PFSK-1 (cell line): ENCODE results near the gene WDR4.

Experiments used
- FOXP2 ChIP-seq: optimal IDR thresholded peaks from 2 replicates; pipeline ENCODE3; 2011; ENCODE audit warnings: borderline replicate concordance, control low read depth, inconsistent platforms; ENCODE audit not compliant: insufficient read depth; ENCODE audit errors: extremely low read length, extremely low read depth
- POLR2AphosphoS5 ChIP-seq: IDR thresholded peaks from 2 replicates; pipeline ENCODE4 v1.6.1; 2012; ENCODE audit warnings: low read depth, mild to moderate bottlenecking, control low read depth, low read length, moderate library complexity
- REST ChIP-seq, 2 experiments: IDR thresholded peaks; 2 replicates each; pipeline versions ENCODE4 v1.6.1 to v1.8.0; 2011 to 2012; ENCODE audit warnings: low read depth in 2 of 2, low read length in 2 of 2, control low read depth in 1 of 2, inconsistent platforms in 1 of 2, mild to moderate bottlenecking in 1 of 2, moderate library complexity in 1 of 2; ENCODE audit not compliant: insufficient read depth in 1 of 2

- TF ChIP-seq FOXP2, result no peak
- no peak for TF ChIP-seq POLR2AphosphoS5
- no peak for TF ChIP-seq REST (IDR thresholded peaks at IDR 0.05; ENCODE audit: insufficient read depth in 1 of 2, low read depth in 2 of 2, low read length in 2 of 2)
Measured at GRCh38 chr21:42906233-42906632, 26.9 kb upstream of the WDR4 start.
